NCI-H774 (cell line): Measurements from ENCODE around the gene COG1.

Source experiments
- DNase-seq: peaks from one replicate; lab custom pipeline; 2025; lab: John Stamatoyannopoulos, UW

The COG1 gene

GRCh38 chr17:73198930-73199260, 6.0 kb downstream of the COG1 start:
- DNase-seq, result no peak

- DNase-seq, result no peak
Observed at GRCh38 chr17:73199751-73200317, 7.0 kb downstream of the COG1 start.

- no peak for DNase-seq
Observed at GRCh38 chr17:73200476-73200875, 7.6 kb downstream of the COG1 start.

- no peak for DNase-seq
Observed at GRCh38 chr17:73201215-73202069, 8.6 kb downstream of the COG1 start.

GRCh38 chr17:73203135-73203787, 10.4 kb downstream of the COG1 start:
- no peak for DNase-seq

- no peak for DNase-seq
Observed at GRCh38 chr17:73203788-73204479, 11.1 kb downstream of the COG1 start.

- DNase-seq, result peak; percentile 90
Observed at GRCh38 chr17:73205459-73205961, 12.7 kb downstream of the COG1 start.

GRCh38 chr17:73208139-73208827, 15.4 kb downstream of the COG1 start:
- no peak for DNase-seq

GRCh38 chr17:73209436-73209835, 16.6 kb downstream of the COG1 start:
- no peak for DNase-seq

GRCh38 chr17:73210002-73210678, 17.3 kb downstream of the COG1 start:
- no peak for DNase-seq

- no peak for DNase-seq
Observed at GRCh38 chr17:73211745-73212144, 18.9 kb downstream of the COG1 start.

GRCh38 chr17:73214008-73214407, 21.2 kb downstream of the COG1 start:
- DNase-seq, result no peak

- DNase-seq, result no peak
Observed at GRCh38 chr17:73214851-73215250, 22.0 kb downstream of the COG1 start.

GRCh38 chr17:73215447-73215846, 22.6 kb downstream of the COG1 start:
- peak; percentile 74 for DNase-seq

GRCh38 chr17:73223626-73224230, 30.9 kb downstream of the COG1 start:
- no peak for DNase-seq

GRCh38 chr17:73224237-73224636, 31.4 kb downstream of the COG1 start:
- no peak for DNase-seq

- DNase-seq, result no peak
Observed at GRCh38 chr17:73224663-73225305, 31.9 kb downstream of the COG1 start.

GRCh38 chr17:73226556-73227172, 33.8 kb downstream of the COG1 start:
- DNase-seq, result no peak

GRCh38 chr17:73227379-73227778, 34.5 kb downstream of the COG1 start:
- no peak for DNase-seq

GRCh38 chr17:73227944-73228343, 35.1 kb downstream of the COG1 start:
- DNase-seq, result peak; percentile 20
